ENCODE measurements around the gene CHST7.

The CHST7 gene

DNA sequence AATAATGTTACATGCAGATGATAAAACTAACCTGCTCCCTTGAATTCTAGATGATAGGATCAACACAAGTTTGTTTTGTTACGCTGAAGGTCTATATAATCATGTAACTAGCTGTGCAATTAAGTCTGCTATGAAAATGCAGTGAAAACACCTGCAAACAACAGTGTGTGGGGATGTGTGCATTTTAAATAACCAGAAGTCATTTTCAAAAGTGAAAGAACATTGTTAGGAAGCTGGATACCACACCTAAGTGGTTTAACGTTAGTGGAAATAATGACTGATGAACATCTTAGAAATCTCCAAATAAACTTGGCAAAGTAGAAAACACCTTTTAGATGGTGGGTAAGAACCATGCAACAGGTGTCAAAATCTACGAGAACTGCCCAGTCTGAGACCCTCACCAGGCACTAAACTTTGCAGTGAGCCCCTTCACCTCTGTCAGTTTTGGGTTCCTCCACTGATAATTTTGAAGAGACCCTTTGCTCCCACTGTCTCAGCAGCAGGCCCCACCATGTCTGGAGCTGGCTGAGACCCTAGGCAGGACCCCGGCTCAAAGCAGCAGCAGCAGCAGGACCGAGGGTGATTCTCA lies 36.6 kb downstream of the CHST7 start:
- DNase-seq: no peak

DNA sequence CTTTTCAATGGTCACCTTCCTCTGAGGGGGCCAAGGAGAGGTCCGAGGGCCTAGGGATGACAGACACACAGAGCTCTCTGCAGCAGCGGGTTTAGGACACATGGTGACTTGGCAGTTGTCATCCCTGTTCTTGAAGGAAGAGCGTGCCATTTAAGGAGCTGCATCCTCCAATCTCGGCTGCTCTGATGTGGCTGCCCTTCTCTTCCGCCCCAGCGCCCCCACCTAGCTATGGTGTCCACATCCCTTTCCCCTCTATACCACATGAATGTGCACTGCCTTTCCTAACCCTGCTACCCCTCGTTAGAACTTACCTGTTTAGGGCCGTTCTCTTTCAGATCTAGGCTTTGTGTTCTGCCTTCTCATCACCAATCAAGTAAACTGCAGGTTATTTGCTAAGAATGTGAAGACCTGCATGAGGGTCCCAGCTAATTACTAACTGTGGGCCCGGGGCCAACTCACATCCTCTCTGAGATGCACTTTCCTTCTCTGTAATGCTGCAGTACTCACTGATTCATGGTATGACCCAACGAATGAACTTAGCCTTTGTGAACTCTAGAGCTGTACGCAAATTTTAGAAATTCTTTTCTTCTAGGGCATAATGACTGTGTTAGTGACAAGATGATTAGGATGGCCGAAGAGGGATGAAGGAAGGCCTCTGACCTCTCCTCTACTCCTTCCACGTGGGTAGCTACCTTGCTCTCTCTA lies 38.2 kb downstream of the CHST7 start:
- DNase-seq: no peak

DNA sequence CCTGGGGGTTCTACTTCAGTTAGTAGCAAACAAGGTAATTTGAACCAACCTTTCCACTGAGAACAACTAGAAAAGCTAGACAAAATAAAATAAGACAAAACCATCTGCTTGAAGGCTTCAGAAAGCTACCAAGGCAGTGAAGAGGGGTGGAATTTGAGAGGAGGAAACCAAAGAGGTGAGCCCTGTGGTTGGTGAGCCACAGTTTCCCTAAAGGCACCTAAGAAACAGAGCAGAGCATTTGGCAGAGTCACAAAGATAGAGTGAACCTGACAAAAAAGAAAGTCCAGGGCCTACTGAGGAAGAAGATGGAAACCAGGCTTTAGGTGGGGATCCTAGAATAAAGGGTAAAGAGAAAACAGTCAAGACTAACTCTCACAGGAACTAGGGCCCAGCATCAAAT lies 44.3 kb downstream of the CHST7 start:
- no peak for DNase-seq

DNA sequence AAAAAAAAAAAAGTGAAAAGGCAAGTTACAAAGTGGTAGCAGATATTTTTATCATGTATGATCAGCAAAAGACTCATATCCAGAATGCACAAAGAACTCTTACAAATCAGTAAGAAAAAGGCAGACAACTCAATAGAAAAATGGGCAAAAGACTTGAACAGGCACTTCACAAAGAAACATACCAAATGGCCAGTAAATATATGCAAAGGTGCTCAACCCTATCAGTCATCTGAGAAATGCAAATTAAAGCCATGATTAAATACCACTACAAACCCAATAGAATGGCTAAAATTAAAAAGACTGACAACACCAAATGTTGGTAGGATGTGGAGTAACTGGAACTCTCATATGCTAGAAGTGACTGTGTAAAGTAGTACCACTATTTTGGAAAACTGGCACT lies 45.4 kb downstream of the CHST7 start:
- DNase-seq: no peak

DNA sequence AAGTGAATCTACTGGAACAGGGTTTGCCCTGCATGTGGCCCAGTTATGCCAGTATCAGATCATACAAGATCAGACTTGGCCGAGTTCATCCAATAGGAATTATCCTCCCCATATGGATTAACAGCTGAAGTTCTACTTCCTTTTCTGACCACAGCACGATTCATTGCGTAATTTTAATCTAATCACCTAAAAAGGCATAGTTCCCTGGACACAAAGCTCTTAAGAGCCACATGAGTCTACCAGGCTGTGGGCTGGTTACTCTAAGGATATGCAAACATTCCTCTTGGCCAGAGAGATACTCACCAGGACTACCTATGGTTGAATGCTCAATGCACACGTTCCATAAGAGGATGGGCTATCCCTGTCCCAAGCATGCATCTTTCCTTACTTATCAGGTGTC lies 46.9 kb downstream of the CHST7 start:
- no peak for DNase-seq

DNA sequence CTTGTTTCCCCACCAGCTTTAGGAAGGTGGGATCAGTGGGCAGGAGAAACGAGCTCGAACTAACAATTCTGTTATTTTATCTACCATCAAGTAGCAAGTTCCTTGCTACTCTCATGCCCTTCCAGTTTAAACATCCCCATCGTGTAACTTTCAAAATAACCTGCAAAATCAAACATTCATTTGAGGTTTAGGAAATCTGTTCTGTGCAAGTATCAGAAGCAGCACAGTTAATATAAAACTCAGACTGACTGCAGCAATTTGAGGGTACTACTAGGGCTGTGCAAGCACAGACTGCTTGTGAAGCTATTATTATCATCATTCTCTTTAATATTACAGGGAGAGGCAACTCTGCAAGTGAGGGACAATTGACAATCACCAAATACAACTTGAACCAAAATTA lies 48.0 kb downstream of the CHST7 start:
- no peak for DNase-seq

DNA sequence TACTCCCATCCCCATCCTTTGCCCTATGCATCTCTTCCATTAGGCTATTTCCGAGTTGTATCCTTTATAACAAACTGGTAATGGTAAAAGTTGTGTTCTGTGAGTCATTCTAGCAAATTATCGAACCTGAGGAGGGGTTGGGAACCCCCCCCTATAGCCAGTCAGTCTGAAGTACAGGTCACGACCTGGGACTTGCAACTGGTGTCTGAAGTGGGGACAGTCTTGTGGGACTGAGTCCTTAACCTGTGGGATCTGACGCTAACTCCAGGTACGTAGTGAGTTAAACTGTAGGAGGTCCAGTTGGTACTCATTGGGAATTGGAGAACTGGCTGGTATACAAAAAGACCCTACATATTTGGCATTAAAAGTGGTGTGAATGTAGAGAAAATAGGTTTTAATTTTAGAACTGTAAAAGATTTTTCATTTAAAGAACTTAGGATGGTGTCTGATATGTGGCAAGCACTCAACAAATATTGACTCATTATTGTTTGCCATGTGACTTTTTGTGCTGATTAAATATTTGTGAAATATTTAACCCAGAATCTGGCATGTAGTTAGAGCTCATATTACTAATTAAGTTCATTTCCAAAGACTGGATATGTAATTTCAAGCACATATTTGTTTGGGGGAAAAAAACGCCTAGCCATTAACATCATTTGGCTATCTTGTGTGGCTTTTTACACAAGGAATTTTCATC lies 50.7 kb downstream of the CHST7 start:
- DNase-seq: no peak

DNA sequence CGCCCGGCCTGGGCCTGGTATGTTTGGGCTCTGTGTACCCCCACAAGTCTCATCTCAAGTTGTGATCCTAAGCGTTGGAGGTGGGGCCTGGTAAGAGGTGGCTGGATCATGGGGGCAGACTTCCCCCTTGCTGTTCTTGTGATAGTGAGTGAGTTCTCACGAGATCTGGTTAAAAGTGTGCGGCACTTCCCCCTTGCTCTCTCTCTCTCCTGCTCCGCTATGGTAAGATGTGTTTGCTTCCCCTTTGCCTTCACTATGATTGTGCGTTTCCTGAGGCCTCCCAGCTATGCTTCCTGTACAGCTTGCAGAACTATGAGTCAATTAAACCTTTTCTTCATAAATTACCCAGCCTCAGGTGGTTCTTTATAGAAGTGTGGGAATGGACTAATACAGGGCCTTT lies 53.0 kb downstream of the CHST7 start:
- DNase-seq: no peak

DNA sequence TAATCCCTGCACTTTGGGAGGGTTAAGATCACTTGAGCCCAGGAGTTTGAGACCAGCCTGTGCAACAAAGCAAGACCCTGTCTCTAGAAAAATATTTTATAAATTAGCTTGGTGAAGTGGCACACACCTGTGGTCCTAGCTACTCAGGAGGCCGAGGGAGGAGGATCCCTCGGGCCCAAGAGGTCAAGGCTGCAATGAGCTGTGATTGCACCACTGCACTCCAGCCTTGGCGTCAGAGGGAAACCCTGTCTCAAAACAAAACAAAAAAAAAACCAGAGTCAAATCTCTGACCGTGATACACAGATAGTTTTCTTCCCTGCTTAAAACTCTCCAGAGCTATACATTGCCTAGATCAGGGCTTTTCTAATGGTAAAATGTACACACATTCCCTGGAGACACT lies 53.5 kb downstream of the CHST7 start:
- DNase-seq: no peak

DNA sequence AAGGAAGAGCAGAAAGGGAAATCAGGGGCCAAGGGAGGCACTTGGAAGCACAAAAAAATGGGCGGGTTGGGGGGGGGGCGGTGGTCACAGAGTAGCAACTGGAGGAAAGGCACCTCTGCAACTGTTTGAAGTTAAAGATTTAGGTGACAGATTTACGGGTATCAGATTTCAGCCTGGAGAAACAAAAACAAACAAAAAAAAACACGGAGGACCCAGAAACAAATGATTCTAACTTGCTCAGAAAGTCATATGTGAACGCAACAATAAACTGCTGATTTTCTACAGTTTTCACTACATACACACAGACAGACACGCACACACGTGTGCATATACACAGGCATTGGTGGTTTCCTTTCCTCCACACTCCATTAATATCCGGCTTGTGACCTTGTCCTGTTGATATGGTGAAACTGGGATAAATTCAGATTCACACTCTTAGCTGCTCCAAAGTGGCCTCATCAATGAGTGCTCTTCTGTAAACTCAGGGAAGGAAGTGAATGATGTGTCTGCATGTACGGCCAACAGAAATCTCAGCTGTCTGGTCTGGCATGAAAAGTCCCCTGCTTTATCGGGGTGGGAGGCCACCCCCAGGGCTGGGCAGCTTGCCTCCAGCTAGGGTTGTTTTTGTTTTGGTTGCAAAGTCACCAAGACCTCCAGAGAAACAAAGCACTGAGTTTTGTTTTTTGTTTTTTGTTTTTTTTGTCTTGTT lies 54.3 kb downstream of the CHST7 start:
- no peak for DNase-seq

DNA sequence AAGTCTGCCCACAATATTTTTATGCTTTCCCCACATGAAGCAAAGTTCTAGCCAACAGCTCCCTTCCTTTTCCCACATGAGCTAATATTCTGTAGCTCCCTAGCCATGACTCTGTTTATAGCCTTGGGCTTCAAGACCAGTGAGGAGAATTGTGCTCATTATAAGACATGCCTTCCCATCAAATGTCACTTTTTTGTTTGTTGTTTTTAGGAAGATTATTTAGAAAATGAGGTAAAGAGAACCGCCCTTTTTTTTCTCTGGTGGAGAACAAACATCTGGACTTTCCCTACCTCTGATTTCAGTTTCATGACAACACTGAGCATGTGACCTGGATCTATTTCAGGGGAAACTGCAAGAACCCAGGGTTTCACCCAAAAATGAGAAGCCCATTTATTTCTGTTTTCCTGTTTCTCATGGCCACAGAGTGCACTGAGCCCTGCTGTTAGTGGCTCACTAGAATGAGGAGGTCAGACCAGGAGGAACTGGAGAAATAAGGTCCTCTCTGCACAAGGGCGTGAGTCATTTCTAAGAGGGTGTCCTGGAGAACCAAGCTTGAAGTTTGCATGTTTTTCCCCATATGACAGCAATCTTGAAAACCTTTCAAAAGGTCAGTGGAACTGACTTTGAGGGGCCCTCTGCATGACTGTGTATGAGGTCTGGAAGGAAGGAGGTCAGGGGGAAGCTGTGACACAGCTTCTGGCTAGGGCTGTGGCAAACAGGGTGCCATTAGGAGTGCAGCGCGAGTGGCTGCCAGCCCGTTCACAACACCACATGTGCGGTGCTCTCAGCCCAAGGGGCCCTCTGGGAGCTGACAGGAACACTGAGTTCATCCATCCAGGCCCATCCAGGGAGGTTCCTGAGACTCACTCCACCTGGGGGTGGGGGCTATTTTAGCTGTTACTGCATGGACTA lies 55.2 kb downstream of the CHST7 start:
- DNase-seq: no peak

DNA sequence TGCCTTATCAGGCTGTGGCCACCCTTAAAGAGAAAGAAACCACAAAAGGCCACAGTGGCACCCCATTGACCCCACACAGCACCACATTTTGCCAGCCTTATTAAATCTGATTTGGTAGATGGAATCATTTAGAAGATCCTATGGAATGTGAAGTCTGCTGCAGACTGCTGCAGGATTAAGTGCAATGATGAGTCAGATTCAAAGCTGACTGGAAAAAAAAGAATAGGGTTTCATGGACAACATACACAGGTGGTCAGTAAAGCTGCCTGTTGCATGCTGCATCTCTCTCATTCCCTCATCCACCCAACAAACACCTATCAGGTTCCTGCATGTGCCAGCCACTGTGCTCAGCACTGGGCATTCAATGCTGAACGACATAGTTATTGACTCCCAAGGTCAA lies 56.6 kb downstream of the CHST7 start:
- DNase-seq: no peak

DNA sequence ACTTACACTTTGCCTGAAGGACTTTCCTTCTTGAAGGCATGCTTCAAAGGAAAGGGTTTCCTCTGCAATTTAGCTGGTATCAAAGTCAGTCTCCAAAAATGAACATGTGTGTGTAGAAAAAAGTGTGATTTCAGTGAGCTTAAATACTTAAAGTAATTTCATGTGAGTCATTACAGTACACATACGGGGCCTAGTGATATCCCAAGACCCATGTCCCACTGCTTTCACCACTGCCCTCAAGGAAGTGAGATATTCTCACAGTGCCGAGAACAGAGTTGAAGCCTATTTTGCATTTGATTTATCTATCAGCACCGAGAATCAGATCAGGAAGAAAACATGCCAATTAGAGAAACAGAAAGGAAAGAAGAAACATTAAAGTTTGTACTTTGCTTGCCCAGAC lies 61.0 kb downstream of the CHST7 start:
- no peak for DNase-seq

DNA sequence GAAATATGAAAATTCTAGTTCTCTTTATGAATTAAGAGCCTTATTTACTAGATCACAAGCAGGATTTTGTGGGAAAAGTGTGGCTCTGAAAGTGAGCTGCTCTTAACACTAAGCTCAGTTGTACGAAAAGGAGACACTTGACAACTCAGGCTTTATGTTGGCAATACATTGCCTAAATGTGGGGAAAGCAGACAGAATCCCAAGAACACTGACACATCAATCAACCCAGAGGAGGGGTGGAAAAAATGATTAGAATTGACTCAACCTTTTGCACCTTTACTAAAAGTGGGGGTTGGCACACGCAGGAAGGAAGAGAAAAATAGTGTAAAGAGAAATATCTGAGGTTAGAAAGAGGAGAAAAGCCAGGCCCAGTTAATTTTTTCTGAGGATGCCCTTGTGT lies 61.6 kb downstream of the CHST7 start:
- no peak for DNase-seq

DNA sequence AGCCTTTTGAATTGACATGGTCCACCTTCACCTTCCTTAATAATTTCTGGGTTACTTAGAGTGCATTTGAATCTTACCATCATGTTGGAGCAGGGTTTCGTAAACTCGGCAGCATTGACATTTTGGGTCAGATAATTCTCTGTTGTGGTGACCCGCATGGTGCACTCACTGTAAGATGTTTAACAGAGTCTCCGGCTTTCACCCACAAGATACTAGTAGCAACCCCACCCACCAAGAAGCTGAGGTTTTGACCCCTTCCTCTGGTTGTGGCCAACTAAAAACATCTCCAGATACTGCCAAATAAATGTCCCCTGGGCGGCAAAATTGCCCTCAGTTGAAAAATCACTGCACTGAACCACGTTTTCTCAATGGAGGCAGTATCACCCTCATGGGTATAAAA lies 62.7 kb downstream of the CHST7 start:
- no peak for DNase-seq

DNA sequence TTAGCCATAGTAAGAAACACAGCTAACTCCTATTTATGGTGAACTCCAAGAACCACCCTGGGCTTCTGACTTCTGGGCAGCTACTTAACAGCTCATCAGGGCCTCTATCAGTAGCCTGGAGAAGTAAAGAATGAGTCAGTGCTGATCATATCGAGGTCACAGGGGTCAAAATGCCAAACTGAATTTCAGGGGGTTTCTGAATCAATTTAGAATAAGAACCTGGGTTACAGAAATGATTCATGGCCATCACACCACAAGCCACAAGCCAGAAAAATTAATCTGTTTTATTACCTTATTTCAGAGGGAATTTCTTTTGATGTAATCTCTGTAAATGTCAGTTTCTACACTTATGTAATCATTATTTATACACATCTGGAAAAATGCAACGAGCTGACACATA lies 64.4 kb downstream of the CHST7 start:
- DNase-seq: no peak

DNA sequence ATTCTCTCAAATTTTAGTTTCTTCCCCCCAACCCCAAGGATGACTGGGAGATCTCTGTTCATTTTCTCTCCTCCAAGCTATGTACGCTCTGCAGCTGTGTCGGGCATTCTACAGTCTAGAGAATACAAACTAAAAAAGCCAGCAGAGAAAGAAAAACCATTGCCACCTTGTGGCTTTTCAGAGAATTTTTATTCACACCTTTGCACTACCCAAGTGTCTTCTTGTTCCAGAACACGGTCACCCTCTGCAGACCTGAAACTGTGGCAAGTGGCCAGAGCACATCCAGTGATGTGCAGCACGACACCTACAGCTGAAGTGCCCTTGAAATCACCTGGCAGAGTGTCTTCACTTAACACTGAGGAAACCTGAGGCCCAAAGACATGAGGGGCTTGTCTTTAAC lies 68.6 kb downstream of the CHST7 start:
- no peak for DNase-seq

DNA sequence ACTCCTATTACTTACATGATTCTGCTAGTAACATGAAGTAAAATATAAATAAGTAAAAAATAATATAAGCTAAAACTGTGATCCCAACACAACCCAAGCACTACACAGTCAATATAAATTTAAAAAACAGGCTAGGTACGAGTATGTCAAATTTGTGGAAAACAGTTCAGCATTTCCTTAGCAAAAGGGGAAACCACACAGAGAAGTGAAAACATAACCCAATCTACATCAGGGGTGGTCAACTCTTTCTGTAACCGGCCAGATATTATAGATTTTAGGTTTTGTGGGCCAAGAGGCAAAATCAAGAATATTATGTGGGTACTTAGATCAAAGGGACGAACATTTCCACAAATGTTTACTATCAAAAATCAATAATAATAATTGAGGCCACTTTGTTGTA lies 70.1 kb downstream of the CHST7 start:
- DNase-seq: no peak

DNA sequence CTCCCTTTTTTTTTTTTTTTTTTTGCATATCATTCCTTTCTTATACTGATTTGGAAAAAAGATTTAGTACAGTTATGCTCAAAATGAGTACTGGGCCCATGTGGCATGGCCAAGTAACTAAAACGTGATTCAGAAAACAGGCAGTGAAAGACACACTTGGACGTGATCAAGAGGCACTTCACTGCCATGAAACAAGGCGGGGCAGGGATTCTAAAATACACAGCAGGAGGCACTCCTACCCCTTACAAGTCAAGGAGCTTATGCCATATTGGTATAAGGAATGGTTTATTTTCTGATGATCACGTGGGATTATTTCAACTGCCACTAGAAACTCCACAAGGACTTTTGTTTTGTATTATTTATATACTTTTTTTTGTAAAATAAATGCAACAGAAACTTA lies 72.0 kb downstream of the CHST7 start:
- DNase-seq: no peak

DNA sequence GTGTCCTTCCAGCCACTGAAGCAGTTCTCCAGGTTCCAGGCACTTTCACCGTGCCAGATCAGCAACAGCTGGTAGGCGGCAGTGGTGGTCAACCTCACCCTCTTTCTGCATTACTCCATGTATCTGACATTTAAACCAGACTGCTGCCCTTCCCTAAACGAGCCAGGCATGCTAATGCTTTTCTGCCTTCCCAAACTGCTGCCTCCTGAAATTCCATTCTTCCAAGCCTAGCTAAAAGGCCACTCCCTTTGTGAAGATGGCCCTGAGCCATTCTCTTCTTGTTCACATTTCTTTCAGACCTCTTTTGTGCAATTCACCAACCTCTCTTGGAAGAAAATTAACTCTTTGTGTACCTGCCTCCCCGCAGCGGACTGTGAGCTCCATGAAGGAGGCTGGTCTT lies 73.7 kb downstream of the CHST7 start:
- DNase-seq: no peak
